Choroid plexus epithelial cell (primary cell): ENCODE results near the gene ASCC1.

ENCODE experiments used
- DNase-seq: peaks from one replicate; pipeline ENCODE4 v3.0.0-alpha.2; 2010; ENCODE audit warnings: low read depth
- H3K4me3 ChIP-seq: 2 replicates; pipeline ENCODE4 v1.5.1; 2011; ENCODE audit warnings: low read depth, mild to moderate bottlenecking, control low read depth, low read length, moderate library complexity
- CTCF ChIP-seq: conservative IDR thresholded peaks from 2 replicates; pipeline ENCODE4 v1.5.1; 2011; ENCODE audit warnings: low read depth, mild to moderate bottlenecking, control low read depth, inconsistent platforms, low read length, moderate library complexity

The ASCC1 gene

DNA sequence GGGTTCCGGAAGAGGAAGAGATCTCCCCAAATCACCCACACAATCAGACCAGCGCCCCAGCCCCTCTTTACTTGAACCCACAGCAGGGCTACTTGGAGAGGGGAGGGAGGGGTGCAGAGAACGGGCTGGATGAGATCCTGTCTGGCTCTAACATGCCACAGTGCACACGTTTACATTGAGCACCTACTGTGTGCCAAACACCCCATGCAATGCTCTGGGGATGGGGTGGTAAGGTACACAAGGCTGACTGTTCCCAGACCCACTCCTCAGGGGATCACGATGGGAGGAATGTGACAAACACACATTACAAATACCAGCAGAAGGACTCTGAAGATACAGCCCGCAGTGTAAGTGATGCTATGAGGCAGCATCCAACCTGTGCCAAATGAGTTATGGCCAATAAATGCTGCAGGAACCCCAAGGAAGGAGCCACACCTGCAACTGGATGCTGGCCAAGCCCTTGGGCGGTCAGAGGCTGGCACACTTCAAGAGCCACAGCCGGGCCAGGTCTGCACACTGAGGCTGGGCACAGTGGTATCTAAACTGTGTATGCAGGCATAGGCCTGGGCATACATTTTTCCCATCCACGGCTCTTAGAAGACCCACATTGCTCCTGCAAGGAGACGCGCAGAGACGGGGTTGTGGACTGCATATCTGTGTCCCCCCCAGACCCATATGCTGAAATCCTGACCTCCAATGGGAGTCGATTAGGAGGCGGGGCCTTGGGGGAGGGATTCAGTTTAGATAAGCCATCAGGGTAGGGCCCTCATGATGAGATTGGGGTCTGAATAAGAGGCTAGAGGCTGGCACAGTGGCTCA lies 134.1 kb downstream of the ASCC1 start:
- DNase-seq, result no peak

DNA sequence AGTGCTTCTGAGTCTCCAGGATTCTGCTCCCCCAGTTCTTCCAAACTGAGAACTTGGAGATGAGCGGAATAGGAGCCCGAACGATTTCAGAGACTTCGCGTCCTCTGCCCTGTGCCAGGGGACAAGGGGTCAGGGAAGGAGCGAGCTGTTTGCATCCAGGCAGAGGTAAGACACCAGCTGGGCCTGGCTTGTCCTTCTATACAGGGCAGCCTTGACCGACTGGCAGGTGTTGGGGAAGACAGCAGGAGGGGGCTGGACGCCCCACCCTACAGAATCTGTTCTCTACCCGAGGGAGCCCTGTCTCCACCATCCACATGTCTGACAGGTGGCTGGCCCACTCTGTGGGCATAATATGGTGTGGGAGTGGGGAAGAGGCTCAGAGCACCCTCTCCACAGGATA lies 134.9 kb downstream of the ASCC1 start:
- no peak for DNase-seq
- no peak for TF ChIP-seq CTCF
- H3K4me3 ChIP-seq, result no peak overlapping the region

More for the DNA sequence above, 134.1 kb downstream of the ASCC1 start:
- H3K4me3 ChIP-seq, result no peak overlapping the region
- TF ChIP-seq CTCF, result no peak

- no peak overlapping the region for H3K4me3 ChIP-seq
- DNase-seq, result no peak
- TF ChIP-seq CTCF, result no peak
These were observed 135.8 kb downstream of the ASCC1 start for GRCh38 chr10:72080042-72080975.

- no peak for TF ChIP-seq CTCF
- DNase-seq, result no peak
These were observed 136.7 kb downstream of the ASCC1 start for GRCh38 chr10:72079356-72079755.

DNA sequence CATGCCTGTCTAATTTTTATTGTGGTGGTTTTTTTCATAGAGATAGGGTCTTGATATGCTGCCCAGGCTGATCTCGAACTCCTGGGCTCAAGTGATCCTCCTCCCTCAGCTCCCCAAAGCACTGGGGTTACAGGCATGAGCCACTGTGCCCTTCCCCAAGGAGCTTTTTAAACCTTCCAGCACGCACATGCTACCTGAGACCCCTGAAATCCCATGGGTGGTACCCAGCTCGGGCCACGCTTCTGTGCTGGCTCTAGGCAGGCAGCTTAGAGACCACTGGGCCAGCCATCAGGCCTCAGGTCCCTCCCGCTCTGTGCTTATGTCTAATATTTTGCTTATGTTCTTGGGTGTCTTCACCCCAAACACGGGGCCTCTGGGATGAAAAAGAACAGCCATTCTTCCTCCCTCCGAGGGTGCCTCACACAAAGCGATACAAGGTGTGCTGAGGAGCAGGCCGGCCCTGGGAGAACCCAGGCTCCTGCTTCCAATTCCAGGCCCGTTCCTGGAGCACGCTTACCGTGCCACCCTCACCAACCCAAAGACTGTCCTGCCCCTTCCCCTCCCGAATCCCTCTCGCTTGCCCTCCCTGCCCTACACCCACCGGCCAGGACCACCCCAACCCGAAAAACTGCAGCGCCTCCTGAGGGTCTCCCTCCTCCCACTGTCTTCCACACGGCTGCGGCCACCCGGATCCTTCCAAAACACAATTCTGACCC lies 138.6 kb downstream of the ASCC1 start:
- DNase-seq, result no peak
- no peak overlapping the region for H3K4me3 ChIP-seq
- TF ChIP-seq CTCF, result no peak

More at GRCh38 chr10:72079356-72079755, 136.7 kb downstream of the ASCC1 start:
- no peak overlapping the region for H3K4me3 ChIP-seq

DNA sequence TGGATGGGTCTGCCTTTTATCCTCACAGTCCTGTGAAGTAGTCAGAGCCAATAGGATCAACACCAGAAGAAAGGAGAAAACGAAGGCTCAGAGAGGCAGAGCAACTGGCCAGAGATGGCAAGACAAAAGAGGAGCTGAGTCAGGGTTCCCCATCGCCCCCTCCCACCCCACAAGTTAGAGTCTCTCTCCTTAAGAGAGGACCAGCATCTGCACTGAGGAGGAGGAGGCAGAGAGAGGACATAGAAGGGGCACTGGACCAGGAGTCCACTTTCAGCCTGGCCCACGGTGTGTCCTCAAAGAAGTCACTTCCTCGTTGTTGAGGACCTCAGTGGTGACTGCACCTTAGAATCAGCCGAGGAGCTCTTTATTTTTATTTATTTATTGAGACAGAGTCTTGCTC lies 139.3 kb downstream of the ASCC1 start:
- no peak for TF ChIP-seq CTCF
- no peak for DNase-seq

More for the DNA sequence above, 139.3 kb downstream of the ASCC1 start:
- no peak overlapping the region for H3K4me3 ChIP-seq
